ENCODE data around the gene ADAM10. TPM values are rescaled to one million over a fixed set of nuclear protein-coding genes. Genes with fewer than 3 reads are reported as not detected.

ADAM10 gene
- total RNA-seq, 2 experiments from 2014 or later = 133 to 135 TPM

DNA sequence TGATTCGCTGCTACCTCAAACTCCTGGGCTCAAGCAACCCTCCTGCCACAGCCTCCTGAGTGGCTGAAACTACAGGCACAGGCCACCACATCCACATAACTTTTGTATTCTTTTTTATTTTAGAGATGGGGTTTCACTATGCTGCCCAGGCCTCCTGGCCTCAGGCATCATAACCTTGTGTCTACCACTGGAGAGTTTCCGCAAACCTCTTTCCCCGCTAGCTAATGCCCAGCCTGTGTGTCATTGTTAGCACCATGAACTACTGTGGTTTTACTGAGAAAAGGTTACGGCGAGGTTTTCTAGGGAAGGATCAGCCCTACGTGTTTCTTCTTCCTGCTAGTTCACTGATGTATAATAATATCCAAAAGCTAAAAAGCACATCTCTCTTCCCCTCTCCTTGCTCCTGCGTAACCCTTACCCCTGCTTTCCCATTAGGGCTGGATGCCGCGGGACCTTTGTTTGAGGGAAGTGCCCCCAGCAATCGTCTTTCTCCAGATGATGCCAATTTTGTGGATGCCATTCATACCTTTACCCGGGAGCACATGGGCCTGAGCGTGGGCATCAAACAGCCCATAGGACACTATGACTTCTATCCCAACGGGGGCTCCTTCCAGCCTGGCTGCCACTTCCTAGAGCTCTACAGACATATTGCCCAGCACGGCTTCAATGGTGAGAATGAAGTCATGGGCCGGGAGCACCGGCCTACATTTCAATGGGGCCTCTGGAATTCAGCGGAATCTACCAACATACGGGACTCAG, 204.0 kb downstream of the ADAM10 start:
- CTCF ChIA-PET = interaction anchor here (0.9 to 2.0 kb wide), 6 partner anchors 10 to 152 kb away, joined by 3 to 5 read pairs (median 4); no protein-coding TSS in a partner anchor
- POLR2A ChIA-PET = interaction anchor here (1.0 to 1.4 kb wide), 4 partner anchors 11 to 226 kb away, joined by 3 to 5 read pairs (median 4); partner anchors contain the start of gene MINDY2
- peak; percentile 88 for DNase-seq
- Mint-ChIP-seq H3K36me3 (ENCODE audit: low read depth) (peaks cover 20% of the 10 kb centered on the region), H3K27ac (peak overlapping the region; percentile 97), H3K27me3 (ENCODE audit: low read depth) (no peaks in the 10 kb centered on the region), H3K4me3 (peak overlapping the region; percentile 47), H3K9me3 (ENCODE audit: insufficient read depth) (no peaks in the 10 kb centered on the region), H3K4me1 (ENCODE audit: low read depth) (peaks cover 45% of the 10 kb centered on the region)
- ATAC-seq = peak; percentile 97

GRCh38 chr15:58544756-58545155, 204.8 kb downstream of the ADAM10 start:
- Mint-ChIP-seq H3K4me3 (peak overlapping the region; percentile 18), H3K27ac (peak overlapping the region; percentile 97), H3K9me3 (ENCODE audit: insufficient read depth) (no peaks in the 10 kb centered on the region), H3K36me3 (ENCODE audit: low read depth) (peaks cover 16% of the 10 kb centered on the region), H3K4me1 (ENCODE audit: low read depth) (peaks cover 38% of the 10 kb centered on the region), H3K27me3 (ENCODE audit: low read depth) (no peaks in the 10 kb centered on the region)
- ChIA-PET CTCF (interaction anchor here (0.9 to 2.0 kb wide), 4 partner anchors 9 to 151 kb away, joined by 4 to 5 read pairs (median 4); no protein-coding TSS in a partner anchor), POLR2A (interaction anchor here (1.1 to 1.4 kb wide), 3 partner anchors 27 to 226 kb away, joined by 3 to 5 read pairs (median 4); partner anchors contain the start of gene MINDY2)
- ATAC-seq (peak; percentile 5), DNase-seq (no peak)

DNA sequence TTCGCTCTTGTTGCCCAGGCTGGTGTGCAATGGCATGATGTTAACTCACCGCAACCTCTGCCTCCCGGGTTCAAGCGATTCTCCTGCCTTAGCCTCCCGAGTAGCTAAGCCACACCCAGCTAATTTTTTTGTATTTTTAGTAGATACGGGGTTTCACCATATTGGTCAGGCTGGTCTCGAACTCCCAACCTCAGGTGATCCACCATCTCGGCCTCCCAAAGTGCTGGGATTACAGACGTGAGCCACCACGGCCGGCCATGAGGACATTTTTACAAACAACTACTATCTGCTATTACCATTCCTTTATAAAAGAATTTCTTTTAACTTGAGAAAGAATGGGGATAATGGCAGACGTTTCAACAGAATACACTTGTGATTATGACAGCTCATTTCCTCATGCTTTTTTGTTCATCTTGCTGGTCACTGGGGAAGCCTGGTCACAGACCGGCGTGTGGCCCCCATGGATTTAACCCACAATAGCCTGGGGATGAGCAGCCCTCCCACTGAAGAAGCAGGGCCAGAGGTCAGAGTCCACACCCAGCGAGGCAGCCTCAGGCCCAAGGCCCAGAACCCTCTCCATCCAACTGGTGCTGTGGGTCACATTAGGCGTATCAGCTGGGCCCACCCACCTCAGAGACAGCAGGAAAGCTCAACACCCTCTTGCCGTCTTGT, 205.7 kb downstream of the ADAM10 start:
- Mint-ChIP-seq H3K4me1 (ENCODE audit: low read depth) (peaks cover 38% of the 10 kb centered on the region), H3K36me3 (ENCODE audit: low read depth) (peaks cover 16% of the 10 kb centered on the region), H3K9me3 (ENCODE audit: insufficient read depth) (no peaks in the 10 kb centered on the region), H3K4me3 (no peak overlapping the region), H3K27ac (peak overlapping the region; percentile 44), H3K27me3 (ENCODE audit: low read depth) (no peaks in the 10 kb centered on the region)
- DNase-seq = no peak
- ChIA-PET CTCF (interaction anchor here (1.3 kb wide), 1 partner anchor 85 kb away, joined by 3 read pairs; no protein-coding TSS in a partner anchor), POLR2A (no interaction called here)
- no peak for ATAC-seq

DNA sequence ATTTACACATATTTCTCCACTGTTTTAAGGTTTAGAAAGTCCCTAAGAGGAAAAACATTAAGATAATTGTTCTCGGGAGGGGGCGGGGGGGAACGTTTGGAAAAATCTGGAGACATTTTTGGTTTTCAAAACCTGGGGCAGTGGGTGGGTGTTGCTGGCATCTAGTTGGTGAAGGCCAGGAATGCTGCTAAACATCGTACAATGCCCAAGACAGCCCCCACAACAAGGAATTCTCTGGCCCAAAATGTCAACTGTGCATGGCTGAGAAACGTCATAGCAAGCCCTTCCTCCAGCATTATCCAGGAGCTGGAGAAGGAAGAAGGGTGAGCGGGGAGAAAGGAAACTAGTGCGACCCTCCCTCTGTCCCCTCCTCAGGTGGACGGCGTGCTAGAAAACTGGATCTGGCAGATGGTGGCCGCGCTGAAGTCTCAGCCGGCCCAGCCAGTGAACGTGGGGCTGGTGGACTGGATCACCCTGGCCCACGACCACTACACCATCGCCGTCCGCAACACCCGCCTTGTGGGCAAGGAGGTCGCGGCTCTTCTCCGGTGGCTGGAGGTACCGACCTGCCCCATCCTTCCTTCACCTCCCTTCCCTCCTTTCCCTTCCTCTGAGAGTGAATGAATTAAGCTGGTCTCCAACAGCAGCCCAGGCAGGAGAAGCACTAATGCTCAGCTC, 208.0 kb downstream of the ADAM10 start:
- POLR2A ChIA-PET = no interaction called here
- CTCF ChIA-PET = no interaction called here
- DNase-seq = no peak
- H3K36me3 Mint-ChIP-seq (ENCODE audit: low read depth) = peaks cover 11% of the 10 kb centered on the region
- no peak overlapping the region for H3K4me3 Mint-ChIP-seq
- no peaks in the 10 kb centered on the region for H3K9me3 Mint-ChIP-seq (ENCODE audit: insufficient read depth)
- no peaks in the 10 kb centered on the region for H3K27me3 Mint-ChIP-seq (ENCODE audit: low read depth)
- no peak for ATAC-seq
- H3K27ac Mint-ChIP-seq = no peak overlapping the region
- peaks cover 30% of the 10 kb centered on the region for H3K4me1 Mint-ChIP-seq (ENCODE audit: low read depth)

- POLR2A ChIA-PET = interaction anchor here (1.0 kb wide), 1 partner anchor 211 kb away, joined by 3 read pairs; no protein-coding TSS in a partner anchor
- H3K27ac Mint-ChIP-seq = no peak overlapping the region
- no peak overlapping the region for H3K4me3 Mint-ChIP-seq
- H3K9me3 Mint-ChIP-seq (ENCODE audit: insufficient read depth) = no peaks in the 10 kb centered on the region
- peaks cover 10% of the 10 kb centered on the region for H3K4me1 Mint-ChIP-seq (ENCODE audit: low read depth)
- H3K36me3 Mint-ChIP-seq (ENCODE audit: low read depth) = peaks cover 2% of the 10 kb centered on the region
- H3K27me3 Mint-ChIP-seq (ENCODE audit: low read depth) = peaks cover 9% of the 10 kb centered on the region
- DNase-seq (no peak), ATAC-seq (no peak)
- CTCF ChIA-PET = interaction anchor here (1.3 kb wide), 1 partner anchor 22 kb away, joined by 3 read pairs; no protein-coding TSS in a partner anchor
Observed at GRCh38 chr15:58539548-58539947, 210.0 kb downstream of the ADAM10 start.

DNA sequence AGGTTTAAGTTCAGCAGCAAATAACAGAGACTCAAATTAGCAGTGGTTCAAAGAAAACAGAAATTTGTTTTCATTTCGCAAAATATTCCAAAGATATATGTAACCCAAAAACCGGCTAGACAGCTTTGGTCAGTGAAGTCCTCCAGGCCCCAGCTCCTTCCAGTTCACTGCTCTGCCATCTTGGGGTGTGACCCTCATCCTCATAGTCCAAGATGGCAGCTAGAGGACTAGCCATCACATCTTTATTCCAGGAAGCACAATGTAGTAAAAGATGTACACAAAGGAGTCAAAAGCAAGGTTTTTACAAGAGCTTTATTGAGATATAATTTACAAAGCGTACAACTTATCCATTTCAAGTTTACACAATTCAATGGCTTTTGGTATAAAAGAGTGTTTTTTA, 210.6 kb downstream of the ADAM10 start:
- ATAC-seq (no peak), DNase-seq (no peak)
- Mint-ChIP-seq H3K27ac (no peak overlapping the region), H3K4me3 (no peak overlapping the region), H3K4me1 (ENCODE audit: low read depth) (peaks cover 7% of the 10 kb centered on the region), H3K9me3 (ENCODE audit: insufficient read depth) (no peaks in the 10 kb centered on the region), H3K36me3 (ENCODE audit: low read depth) (peaks cover 2% of the 10 kb centered on the region), H3K27me3 (ENCODE audit: low read depth) (peaks cover 9% of the 10 kb centered on the region)
- ChIA-PET POLR2A (interaction anchor here (1.0 kb wide), 1 partner anchor 212 kb away, joined by 3 read pairs; no protein-coding TSS in a partner anchor), CTCF (interaction anchor here (1.3 kb wide), 1 partner anchor 21 kb away, joined by 3 read pairs; no protein-coding TSS in a partner anchor)

Other genes with a start within 250 kb of the ADAM10 start
- gene MINDY2, start 21.6 kb upstream of the ADAM10 start, total RNA-seq = 10 to 100 TPM; 14.9 TPM
- 100 to 1,000 TPM; 120 to 122 TPM for gene SLTM, start 184.0 kb upstream of the ADAM10 start, total RNA-seq
- 10 to 100 TPM; 36.7 to 38.9 TPM for gene RNF111, start 238.0 kb upstream of the ADAM10 start, total RNA-seq

Measured in activated CD8-positive, alpha-beta T cell treated with anti-CD3 and anti-CD28 coated beads, Interleukin-2, amount 10 ng/mL, durations not matched to agents 7 days and 5 days (primary cell).